Glutamatergic neuron (in vitro differentiated cells): ENCODE measurements around the gene MAPKAP1. TPM values are rescaled to one million over a fixed set of nuclear protein-coding genes. Genes with fewer than 3 reads are reported as not detected.

Experiments used
- DNase-seq: peaks from one replicate; pipeline ENCODE4 v3.0.0; 2022
- H3K27ac Mint-ChIP-seq: one replicate; pipeline ENCODE4 v1.8.0; 2020; ENCODE audit warnings: mild to moderate bottlenecking, mixed read lengths, inconsistent platforms; ENCODE audit not compliant: unreplicated experiment
- H3K27me3 Mint-ChIP-seq: one replicate; pipeline ENCODE4 v1.8.0; 2020; ENCODE audit warnings: mild to moderate bottlenecking, moderate library complexity, mixed read lengths, inconsistent platforms; ENCODE audit not compliant: unreplicated experiment
- H3K36me3 Mint-ChIP-seq: one replicate; pipeline ENCODE4 v1.8.0; 2020; ENCODE audit warnings: mild to moderate bottlenecking, mixed read lengths, inconsistent platforms; ENCODE audit not compliant: unreplicated experiment
- H3K4me1 Mint-ChIP-seq: one replicate; pipeline ENCODE4 v1.8.0; 2020; ENCODE audit warnings: mild to moderate bottlenecking, low read depth, mixed read lengths, inconsistent platforms; ENCODE audit not compliant: unreplicated experiment
- H3K4me3 Mint-ChIP-seq: one replicate; pipeline ENCODE4 v1.8.0; 2020; ENCODE audit warnings: mild to moderate bottlenecking, mixed read lengths, inconsistent platforms; ENCODE audit not compliant: unreplicated experiment
- H3K9me3 Mint-ChIP-seq: one replicate; pipeline ENCODE4 v1.8.0; 2020; ENCODE audit warnings: mild to moderate bottlenecking, moderate library complexity, mixed read lengths, inconsistent platforms; ENCODE audit not compliant: unreplicated experiment
- total RNA-seq: library from RNA; stranded (reverse); fragmentation: NEBNext Ultra II Directional; extraction: Animal tissue kit (Norgen Biotek cat#: 25700); gene quantifications from one replicate; pipeline ENCODE4 v1.2.1, GENCODE V29; 2021; ENCODE audit not compliant: unreplicated experiment
- TF ChIP-seq, protein P1 (sequence below): fragments of 200-600 bp; sonication (generic); IDR thresholded peaks from one replicate; pipeline ENCODE4 v1.5.0; 2021; ENCODE audit not compliant: partially characterized antibody, unreplicated experiment

The MAPKAP1 gene
- total RNA-seq, 1 donor from 2014 or later: 59.6 TPM

DNA sequence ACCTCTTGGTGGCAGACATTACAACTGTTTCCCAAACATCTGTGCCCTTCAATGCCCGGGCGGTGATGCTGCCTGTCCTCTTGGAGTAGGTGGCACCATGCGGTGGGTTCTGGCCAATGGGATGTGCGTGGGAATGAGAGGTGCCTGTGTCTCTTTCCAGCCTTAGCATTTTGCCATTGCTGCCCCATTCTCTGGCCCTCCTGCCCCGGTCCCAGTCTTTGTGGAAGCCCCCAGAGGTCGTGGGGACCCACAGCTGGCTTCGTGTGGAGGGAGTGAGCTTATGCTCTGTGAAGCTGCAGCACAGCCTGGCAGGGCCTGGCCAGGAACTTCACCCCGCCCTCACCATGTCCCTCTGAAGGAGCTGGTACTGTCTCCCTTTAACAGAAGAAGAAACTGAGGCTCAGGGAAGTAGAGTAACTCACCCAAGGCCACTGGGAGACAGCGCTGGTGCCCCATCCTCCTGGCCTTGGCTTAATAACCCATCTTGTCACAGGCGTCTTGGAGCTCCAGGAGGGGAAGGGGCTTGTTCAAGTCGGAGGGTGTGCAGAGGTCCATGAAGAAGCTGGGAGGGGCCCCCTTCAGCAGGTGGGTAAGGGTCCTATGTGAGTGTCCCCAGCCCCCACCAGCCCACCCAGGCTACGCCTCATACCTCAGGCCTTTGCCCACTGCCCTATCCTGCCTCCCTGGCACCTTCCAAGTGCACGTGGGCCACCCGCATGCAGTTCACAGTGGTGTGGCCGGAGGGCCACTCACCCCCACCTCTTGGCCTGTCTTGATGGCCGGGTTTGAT is 271.8 kb downstream of the MAPKAP1 start:
- TF ChIP-seq, protein P1, sequence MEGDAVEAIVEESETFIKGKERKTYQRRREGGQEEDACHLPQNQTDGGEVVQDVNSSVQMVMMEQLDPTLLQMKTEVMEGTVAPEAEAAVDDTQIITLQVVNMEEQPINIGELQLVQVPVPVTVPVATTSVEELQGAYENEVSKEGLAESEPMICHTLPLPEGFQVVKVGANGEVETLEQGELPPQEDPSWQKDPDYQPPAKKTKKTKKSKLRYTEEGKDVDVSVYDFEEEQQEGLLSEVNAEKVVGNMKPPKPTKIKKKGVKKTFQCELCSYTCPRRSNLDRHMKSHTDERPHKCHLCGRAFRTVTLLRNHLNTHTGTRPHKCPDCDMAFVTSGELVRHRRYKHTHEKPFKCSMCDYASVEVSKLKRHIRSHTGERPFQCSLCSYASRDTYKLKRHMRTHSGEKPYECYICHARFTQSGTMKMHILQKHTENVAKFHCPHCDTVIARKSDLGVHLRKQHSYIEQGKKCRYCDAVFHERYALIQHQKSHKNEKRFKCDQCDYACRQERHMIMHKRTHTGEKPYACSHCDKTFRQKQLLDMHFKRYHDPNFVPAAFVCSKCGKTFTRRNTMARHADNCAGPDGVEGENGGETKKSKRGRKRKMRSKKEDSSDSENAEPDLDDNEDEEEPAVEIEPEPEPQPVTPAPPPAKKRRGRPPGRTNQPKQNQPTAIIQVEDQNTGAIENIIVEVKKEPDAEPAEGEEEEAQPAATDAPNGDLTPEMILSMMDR: no peak
- Mint-ChIP-seq H3K4me3 (no peak overlapping the region), H3K9me3 (peaks cover 8% of the 10 kb centered on the region), H3K27me3 (peaks cover 5% of the 10 kb centered on the region), H3K27ac (no peak overlapping the region), H3K36me3 (no peaks in the 10 kb centered on the region), H3K4me1 (peaks cover 24% of the 10 kb centered on the region)
- no peak for DNase-seq

DNA sequence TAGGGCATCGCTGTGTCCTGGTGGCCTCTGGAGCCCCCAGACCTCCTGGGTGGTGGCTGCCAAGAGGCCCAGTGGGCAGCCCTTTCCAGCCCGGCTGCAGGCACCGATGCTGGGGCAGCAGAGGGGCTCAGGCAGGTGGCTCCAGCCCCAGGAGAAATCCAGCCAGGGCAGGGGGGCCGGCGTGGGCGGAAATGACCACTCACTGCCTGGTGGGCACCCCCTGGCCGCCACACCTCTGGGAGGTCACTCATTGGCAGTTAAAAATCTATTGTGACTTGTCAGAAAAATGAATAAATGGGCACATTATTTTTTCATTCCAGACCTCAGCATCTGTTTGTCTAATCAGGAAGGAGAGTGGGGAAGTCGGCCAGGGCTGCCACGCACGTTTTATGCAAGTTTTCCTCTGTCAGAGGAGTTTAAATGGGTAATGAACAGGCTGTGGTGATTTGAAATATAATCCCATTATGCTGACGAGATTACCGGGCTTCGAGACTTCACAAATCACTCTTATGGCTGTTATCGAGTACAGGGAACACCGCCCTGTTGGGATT is 273.5 kb downstream of the MAPKAP1 start:
- TF ChIP-seq, protein P1: no peak
- H3K36me3 Mint-ChIP-seq: no peaks in the 10 kb centered on the region
- peaks cover 9% of the 10 kb centered on the region for H3K27me3 Mint-ChIP-seq
- no peak for DNase-seq
- H3K4me1 Mint-ChIP-seq: peaks cover 18% of the 10 kb centered on the region
- H3K4me3 Mint-ChIP-seq: no peak overlapping the region
- peaks cover 10% of the 10 kb centered on the region for H3K9me3 Mint-ChIP-seq
- H3K27ac Mint-ChIP-seq: no peak overlapping the region

DNA sequence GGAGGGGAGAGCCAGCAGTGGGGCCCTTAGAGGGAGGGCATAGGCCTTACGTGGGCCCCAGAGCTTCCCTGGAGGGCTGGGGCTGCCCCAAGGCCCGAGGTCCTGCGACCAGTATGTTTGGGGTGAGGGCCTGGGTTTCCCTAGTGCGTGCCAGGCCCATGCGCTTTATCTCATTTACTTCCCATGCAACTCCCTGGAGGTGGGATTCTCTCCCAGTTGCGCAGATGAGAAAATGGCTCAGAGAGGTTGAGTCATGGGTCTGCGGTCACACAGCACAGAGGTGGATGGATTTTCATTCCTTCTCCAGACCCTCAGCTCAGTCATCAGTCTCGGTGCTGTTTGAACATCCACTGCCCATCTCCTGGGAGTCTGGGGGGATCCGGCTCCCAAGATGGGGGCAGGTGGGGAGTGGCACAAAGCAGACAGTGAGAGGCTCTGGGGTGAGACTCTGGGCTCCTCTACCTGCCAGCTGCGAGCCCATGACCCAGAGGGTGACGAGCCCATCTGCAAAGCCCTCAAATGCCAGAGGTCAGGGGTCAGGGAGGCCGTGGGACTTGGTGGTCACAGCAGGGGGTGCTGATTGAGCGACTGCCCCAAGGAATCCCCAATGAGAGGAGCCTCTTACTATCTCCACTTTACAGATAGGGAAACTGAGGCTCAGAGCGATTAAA is 274.2 kb downstream of the MAPKAP1 start:
- Mint-ChIP-seq H3K27me3 (peaks cover 9% of the 10 kb centered on the region), H3K36me3 (no peaks in the 10 kb centered on the region), H3K9me3 (peaks cover 5% of the 10 kb centered on the region), H3K4me3 (no peak overlapping the region), H3K4me1 (peaks cover 14% of the 10 kb centered on the region), H3K27ac (no peak overlapping the region)
- DNase-seq: no peak
- TF ChIP-seq, protein P1: no peak

DNA sequence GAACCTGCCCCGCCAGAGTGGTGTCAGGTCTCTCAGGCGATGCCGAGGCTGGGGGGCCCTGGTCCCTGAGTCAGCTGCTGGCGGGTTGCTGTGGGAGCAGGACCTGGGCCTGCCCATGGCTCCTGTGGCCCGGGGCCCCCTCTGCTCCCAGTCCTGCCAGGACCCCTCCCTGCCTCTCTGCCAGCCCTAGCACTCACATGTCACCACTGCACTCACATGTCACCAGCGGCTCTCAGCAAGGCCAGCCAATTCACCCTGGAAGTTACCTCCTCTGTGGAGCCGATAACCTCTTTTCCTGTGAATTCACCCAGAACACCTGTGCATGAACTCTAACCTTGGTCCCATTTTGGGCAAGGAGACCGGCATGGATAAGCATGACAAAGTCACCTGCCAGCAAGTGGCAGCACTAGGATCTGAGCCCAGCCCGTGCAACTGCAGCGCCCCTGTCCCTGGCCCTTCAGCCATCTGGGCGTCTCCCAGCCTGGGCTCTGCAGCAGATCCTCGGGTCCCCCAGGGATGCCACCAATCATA is 275.2 kb downstream of the MAPKAP1 start:
- Mint-ChIP-seq H3K4me3 (no peak overlapping the region), H3K4me1 (peaks cover 9% of the 10 kb centered on the region), H3K36me3 (no peaks in the 10 kb centered on the region), H3K27ac (no peak overlapping the region), H3K27me3 (peaks cover 9% of the 10 kb centered on the region), H3K9me3 (peaks cover 5% of the 10 kb centered on the region)
- DNase-seq: no peak
- TF ChIP-seq, protein P1: no peak
